Vagina (tissue), 2 donors: Measurements from ENCODE around the gene TBC1D3I.
"Not testable (repeated sequence)": the region's sequence is repeated elsewhere in the genome, so short reads cannot be mapped to it uniquely, and the experiment has no call there.

Experiments used
- CTCF ChIP-seq, 3 experiments: fragments of 450-650 bp in 2 of 3; fragments of 200-600 bp in 1 of 3; sonication (generic) in 1 of 3; IDR thresholded peaks; one replicate each; pipeline ENCODE4 v1.5.1; 2017 to 2019; ENCODE audit warnings: antibody characterized with exemption in 3 of 3, mild to moderate bottlenecking in 2 of 3, moderate library complexity in 2 of 3
- POLR2A ChIP-seq, 2 donors: fragments of 450-650 bp; IDR thresholded peaks; one replicate each; pipeline ENCODE4 v1.6.1; 2017; ENCODE audit warnings: antibody characterized with exemption in 2 of 2, mild to moderate bottlenecking in 2 of 2, moderate library complexity in 2 of 2
- POLR2AphosphoS5 ChIP-seq, 2 donors: sonication (generic); formaldehyde crosslinking; IDR thresholded peaks; one replicate each; pipeline ENCODE4 v1.9.0; 2017; ENCODE audit warnings: antibody characterized with exemption in 2 of 2, mild to moderate bottlenecking in 2 of 2, low read depth in 1 of 2; ENCODE audit not compliant: insufficient read depth in 1 of 2

GRCh38 chr17:36295161-36295560 is 30.8 kb upstream of the TBC1D3I start:
- not testable (repeated sequence) for TF ChIP-seq CTCF (IDR thresholded peaks at IDR 0.05); POLR2A (IDR thresholded peaks at IDR 0.05); POLR2AphosphoS5 (IDR thresholded peaks at IDR 0.05; ENCODE audit: insufficient read depth in 1 of 2, low read depth in 1 of 2)
